Fibroblast of the conjunctiva (primary cell): ENCODE results near the gene LIG3.
"Not testable (repeated sequence)": the region's sequence is repeated elsewhere in the genome, so short reads cannot be mapped to it uniquely, and the experiment has no call there.

Source experiments
- DNase-seq: peaks from one replicate; pipeline ENCODE4 v3.0.0-alpha.2; 2010; ENCODE audit warnings: low read depth

The LIG3 gene

GRCh38 chr17:34999456-34999855 is 19.1 kb downstream of the LIG3 start:
- DNase-seq, result no peak

GRCh38 chr17:35000965-35001364 is 20.7 kb downstream of the LIG3 start:
- not testable (repeated sequence) for DNase-seq

- no peak for DNase-seq
These were observed 21.2 kb downstream of the LIG3 start for GRCh38 chr17:35001549-35001948.

- peak; percentile 18 for DNase-seq
These were observed 22.7 kb downstream of the LIG3 start for GRCh38 chr17:35002876-35003551.

DNA sequence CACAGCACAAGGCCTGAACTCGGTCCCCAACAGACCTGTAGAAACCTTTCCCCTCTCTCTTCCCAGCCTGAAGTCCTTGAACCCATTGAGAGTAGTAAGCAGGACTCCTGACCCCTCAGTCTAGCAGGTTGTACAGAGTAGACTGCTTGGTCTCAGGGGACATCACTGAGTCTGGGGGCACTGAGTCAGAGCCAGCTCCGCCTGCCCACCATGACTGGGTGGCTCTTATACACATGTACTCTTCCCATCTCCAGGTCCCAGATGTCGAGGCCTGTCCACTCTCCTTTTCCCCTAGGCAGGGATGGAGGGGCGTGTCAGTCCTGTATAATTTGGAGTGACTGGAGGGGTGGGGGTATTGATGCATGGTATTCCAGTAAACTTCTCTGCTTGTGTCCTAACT is 23.5 kb downstream of the LIG3 start:
- no peak for DNase-seq

DNA sequence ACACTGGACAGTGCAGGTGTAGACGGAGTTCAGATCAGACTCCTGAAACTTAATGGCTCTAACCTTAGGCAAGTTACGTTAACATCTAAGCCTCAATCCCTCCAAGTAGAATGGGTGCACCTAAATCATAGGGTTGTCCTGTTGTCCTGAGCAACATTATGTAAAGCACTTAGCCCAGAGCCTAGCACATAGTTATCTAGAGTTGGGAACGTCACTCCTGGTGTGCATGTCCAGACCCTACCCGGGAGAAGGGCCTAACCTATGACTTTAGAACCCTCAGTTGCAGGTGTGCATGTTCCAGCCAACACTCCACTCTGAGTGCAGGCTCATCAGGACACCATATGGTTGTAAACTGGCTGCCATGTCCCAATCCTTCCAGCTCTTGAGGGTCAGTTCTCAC is 26.0 kb downstream of the LIG3 start:
- no peak for DNase-seq

DNA sequence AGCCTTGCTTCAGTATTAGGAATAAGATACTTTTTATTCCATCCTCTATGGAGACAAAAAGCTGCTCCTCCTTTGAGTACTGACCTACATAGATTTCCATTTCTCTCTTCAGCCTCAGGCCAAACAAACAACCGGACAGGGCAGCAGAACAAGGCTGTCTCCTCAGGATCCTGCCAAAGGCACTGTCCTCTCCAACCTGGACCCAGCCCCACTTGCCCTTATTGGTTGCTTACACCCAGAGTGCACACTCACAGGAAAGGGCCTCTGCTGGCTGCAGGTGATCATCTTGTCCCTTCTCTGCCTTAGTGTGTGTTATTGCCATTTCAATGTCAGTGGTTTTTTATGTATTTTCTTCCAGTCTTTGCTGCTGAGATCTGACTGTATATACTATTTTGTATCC is 26.6 kb downstream of the LIG3 start:
- DNase-seq, result no peak

DNA sequence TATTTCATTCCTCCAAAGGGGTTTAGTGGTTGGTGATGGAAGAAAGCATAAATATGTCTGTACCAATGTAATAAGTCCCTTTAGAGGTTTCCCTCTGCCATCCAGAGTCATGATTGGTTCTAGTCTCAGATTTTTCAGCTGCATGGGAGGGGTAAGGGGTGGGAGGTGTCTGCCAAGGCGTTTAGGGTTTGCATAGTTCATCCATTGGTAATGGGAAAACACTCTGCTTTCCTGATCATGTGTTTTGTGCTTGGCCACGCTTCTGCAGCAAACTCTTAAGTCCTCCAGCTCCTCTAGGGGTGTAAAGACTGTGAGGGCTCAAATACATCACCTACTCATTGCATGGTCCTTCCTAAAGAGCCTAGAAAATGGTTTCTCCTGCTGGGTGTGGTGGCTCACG is 29.8 kb downstream of the LIG3 start:
- DNase-seq, result no peak

DNA sequence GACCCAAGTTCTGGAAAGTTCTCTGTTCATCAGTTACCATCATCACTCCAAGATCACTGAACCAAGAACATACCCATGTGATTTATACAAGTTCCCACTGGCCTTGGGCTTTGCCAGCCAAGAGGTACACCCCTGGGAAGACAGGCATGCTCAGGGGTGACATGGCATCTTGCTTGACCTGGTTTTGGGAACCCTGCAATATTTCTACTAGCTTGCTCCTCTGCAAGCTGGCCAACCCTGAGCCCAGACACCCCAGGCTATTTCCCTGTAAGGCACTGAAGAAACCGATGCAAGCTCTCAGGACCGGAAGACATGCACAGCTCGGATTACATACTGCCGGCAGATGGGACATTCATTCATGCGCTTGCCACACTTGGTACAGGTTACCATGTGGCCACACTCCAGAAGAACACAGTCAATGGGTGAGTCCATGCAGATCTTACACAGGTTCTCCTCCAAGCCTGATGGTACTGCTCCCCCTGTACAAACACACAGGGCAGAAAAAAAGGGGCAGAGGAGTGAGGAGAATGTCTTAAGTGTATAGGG is 31.4 kb downstream of the LIG3 start:
- no peak for DNase-seq

- DNase-seq, result no peak
These were observed 36.1 kb downstream of the LIG3 start for GRCh38 chr17:35016369-35016768.

DNA sequence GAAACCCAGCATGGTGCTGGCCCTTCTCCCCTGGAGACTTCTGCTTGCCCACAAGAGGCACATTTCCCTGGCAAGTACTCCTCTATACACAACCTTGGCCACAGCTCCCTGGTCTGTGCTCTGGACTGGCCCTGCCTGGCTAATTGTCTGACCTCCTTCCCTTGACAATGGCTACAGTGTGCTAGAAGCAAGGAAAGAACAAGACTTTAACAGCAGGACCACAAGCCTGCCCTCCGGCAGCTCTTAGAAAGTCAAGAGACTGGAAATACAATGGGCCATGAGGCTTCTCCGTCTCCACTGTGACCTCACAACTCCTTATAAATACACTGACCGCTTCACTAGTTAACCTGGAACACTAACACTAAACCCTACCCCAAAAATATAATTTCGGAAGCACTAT is 36.7 kb downstream of the LIG3 start:
- no peak for DNase-seq

DNA sequence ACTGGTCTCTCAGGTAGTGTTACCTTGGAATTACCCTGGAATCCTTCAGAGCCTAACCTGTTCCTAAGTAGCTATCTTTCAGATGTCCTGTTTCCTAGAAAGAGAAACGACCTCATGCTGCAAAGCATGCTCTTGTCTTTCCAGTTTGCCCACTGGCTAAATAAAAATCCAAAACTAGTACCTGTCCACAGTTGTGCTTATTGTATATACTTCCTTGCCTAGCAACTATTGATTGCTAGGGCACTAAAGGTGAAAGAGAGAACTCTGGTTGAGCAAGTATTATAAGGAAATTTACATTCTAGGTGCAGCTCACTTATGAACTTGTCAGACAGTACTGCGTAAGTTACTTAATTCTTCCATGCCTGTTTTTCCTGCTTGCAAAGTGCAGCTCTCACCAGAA is 38.5 kb downstream of the LIG3 start:
- no peak for DNase-seq

GRCh38 chr17:35019386-35020179 is 39.3 kb downstream of the LIG3 start:
- DNase-seq, result no peak

DNA sequence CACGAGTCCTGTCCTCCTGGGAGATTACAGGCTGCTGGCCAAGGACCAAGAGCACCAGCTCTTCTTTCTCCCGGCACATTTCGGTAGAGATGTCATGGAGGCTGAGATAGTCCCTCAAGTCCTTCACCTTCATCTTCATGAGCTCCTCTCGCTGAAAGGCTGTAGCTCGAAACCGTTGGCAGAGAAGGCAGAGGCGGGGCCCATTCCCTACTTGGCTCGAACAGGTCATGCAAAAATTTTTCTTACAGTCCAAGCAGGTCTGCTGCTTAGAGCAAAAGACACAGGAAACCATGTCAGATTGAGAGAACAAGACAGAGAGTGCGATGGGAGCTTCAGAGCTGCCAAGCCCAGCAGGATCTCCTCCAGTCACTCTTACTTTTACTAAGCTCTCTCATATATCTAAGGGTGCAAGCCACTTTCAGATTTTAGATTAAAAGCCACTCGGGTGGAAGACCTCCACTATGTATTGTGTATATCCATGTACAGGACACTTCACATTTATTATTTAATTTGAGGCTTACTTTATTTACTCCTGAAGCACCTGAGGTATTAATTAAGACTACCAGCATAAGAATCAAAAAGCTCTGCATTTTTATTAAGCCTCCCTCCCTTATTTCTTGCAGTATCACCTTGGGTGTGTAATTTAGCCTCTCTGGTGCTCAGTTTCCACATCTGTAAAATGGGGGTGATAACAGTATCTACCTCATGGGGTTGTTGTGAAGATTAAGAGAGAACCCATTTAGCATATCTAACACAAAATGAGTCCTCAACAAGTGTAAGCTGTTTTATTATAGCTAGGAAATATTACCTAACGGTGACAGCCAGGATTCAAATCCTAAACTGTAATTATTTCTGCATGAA is 41.4 kb downstream of the LIG3 start:
- no peak for DNase-seq

DNA sequence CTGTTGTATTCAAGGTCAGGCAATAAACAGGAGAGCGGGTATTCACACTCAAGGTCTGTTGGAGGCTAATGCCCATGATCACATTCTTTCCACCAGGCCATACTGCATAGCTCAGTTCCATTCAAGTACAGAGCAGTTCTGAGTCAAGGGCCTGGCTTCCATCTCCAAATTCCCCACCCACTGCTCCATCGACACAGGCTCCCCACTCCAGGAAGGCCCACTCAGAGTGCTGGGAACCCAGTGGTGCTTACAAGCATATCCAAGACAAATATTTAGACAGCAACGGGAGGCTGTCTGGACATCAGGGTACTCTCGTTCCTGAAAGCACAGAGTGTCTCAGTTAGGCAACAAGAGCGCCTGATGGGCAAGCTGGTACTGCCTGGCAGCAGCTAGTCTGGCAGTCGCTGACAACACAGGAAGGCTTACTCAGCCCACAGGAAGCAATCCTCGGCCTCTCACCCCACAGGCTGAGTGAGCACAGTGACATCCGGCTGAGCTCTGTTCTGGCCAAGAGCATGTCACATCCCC is 42.3 kb downstream of the LIG3 start:
- peak; percentile 75 for DNase-seq

GRCh38 chr17:35023538-35023937 is 43.2 kb downstream of the LIG3 start:
- no peak for DNase-seq

DNA sequence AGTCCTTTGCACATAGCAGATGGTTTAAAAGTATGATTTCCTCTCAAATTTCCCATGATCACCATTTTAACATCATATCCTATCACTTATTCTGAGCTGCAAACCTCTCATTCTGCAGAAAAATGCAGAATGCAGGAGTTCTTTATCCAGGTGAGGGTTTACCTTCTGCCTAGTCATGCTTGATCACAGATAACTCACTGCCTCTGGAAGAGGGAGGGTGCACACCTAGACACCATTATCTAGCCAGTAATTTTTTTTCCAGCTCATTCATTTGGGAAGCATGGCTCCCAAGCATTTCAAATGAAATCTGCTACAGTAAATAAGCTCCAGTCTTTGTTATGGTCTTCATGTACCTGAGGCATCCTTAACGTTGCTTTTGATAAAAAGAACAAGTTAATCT is 45.2 kb downstream of the LIG3 start:
- no peak for DNase-seq

DNA sequence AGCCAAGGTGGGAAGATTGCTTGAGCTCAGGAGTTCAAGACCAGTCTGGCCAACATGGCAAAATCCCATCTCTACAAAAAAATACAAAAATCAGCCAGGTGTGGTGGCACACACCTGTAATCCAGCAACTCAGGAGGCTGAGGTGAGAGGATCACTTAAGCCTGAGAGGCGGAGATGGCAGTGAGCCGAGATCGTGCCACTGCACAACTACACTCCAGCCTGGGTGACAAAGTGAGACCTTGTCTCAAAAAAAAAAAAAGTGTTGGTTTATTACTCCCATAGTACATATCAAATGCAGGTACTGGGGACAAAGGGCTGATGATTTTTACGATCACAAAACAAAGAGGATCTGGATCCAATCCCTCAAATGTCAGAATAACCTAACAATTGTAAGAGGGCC is 47.8 kb downstream of the LIG3 start:
- not testable (repeated sequence) for DNase-seq

DNA sequence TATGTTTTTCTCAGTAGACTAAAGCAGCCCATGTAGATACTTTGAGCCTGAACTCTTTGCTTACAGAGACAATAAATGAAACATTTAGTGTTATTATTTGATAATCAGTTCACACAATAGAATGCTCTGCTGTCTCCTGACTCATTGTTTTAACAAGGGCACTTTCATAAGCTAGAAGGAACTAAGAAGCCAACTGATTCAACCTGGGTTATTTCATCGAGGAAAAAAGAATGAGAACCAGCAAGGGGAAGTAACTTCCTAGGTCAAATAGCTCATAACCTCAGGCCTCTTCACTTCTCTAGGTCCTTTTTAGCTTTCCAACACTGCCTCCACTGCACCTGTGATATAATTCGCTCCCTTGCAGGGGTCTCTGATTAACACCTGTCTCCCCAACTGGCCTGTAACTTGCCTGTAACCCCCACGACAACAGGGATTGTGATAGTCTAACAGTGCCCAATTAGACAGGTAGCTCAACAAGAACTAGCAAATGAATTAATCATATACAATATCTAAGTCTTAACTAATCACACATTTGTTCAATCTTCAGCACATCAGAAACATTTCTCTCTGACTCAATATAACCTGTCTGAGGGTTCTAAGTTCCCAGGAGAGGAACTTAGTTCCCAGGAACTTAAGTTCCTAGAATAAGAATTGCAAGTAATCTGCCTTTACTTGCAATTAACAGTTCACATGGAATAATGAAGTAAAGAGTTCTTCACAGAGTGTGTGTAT is 48.4 kb downstream of the LIG3 start:
- DNase-seq, result no peak

DNA sequence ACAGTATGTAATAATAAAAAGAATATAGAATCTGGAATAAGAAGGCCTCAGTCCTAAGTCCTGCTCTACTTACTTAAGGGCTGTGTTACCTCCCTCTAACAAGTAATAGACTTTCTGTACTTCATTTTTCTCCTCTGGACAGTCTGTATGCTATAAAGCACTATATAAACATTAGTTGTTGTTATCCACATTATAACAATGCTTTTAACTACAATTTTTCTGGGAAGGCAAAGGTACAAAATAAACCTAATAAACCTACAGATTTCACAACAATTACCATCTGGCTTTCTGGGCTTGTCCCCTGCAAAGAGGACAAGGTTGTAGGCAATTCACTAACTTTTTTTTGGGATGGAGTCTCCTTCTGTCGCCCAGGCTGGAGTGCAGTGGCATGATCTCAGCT is 50.5 kb downstream of the LIG3 start:
- no peak for DNase-seq

GRCh38 chr17:35038453-35038852 is 58.1 kb downstream of the LIG3 start:
- no peak for DNase-seq

GRCh38 chr17:35041390-35041789 is 61.1 kb downstream of the LIG3 start:
- no peak for DNase-seq
